ENCODE data around the gene HSD17B11.
"Not testable (repeated sequence)": the region's sequence is repeated elsewhere in the genome, so short reads cannot be mapped to it uniquely, and the experiment has no call there.

Gene HSD17B11

GRCh38 chr4:87315000-87315399 is 76.0 kb downstream of the HSD17B11 start:
- not testable (repeated sequence) for H3K27ac Mint-ChIP-seq; H3K4me3 Mint-ChIP-seq; H3K27me3 Mint-ChIP-seq; H3K4me1 Mint-ChIP-seq (ENCODE audit: low read depth); H3K9me3 Mint-ChIP-seq; H3K36me3 Mint-ChIP-seq (ENCODE audit: low read depth)

- H3K9me3 Mint-ChIP-seq = no peaks in the 10 kb centered on the region
- H3K27ac Mint-ChIP-seq = no peak overlapping the region
- H3K4me3 Mint-ChIP-seq = no peak overlapping the region
- no peaks in the 10 kb centered on the region for H3K27me3 Mint-ChIP-seq
- no peaks in the 10 kb centered on the region for H3K36me3 Mint-ChIP-seq (ENCODE audit: low read depth)
- H3K4me1 Mint-ChIP-seq (ENCODE audit: low read depth) = no peaks in the 10 kb centered on the region
These were observed 77.2 kb downstream of the HSD17B11 start for GRCh38 chr4:87313756-87314155.

GRCh38 chr4:87311684-87312083 is 79.3 kb downstream of the HSD17B11 start:
- Mint-ChIP-seq H3K27ac (no peak overlapping the region), H3K9me3 (no peaks in the 10 kb centered on the region), H3K4me1 (ENCODE audit: low read depth) (no peaks in the 10 kb centered on the region), H3K4me3 (no peak overlapping the region), H3K36me3 (ENCODE audit: low read depth) (no peaks in the 10 kb centered on the region), H3K27me3 (no peaks in the 10 kb centered on the region)

GRCh38 chr4:87310691-87311335 is 80.2 kb downstream of the HSD17B11 start:
- Mint-ChIP-seq H3K4me1 (ENCODE audit: low read depth) (no peaks in the 10 kb centered on the region), H3K36me3 (ENCODE audit: low read depth) (no peaks in the 10 kb centered on the region), H3K4me3 (no peak overlapping the region), H3K27me3 (no peaks in the 10 kb centered on the region), H3K27ac (no peak overlapping the region), H3K9me3 (no peaks in the 10 kb centered on the region)

GRCh38 chr4:87309625-87310024 is 81.4 kb downstream of the HSD17B11 start:
- H3K9me3 Mint-ChIP-seq = no peaks in the 10 kb centered on the region
- H3K4me3 Mint-ChIP-seq = no peak overlapping the region
- no peaks in the 10 kb centered on the region for H3K4me1 Mint-ChIP-seq (ENCODE audit: low read depth)
- no peaks in the 10 kb centered on the region for H3K36me3 Mint-ChIP-seq (ENCODE audit: low read depth)
- H3K27me3 Mint-ChIP-seq = no peaks in the 10 kb centered on the region
- no peak overlapping the region for H3K27ac Mint-ChIP-seq

- no peak overlapping the region for H3K27ac Mint-ChIP-seq
- no peaks in the 10 kb centered on the region for H3K4me1 Mint-ChIP-seq (ENCODE audit: low read depth)
- H3K4me3 Mint-ChIP-seq = no peak overlapping the region
- H3K36me3 Mint-ChIP-seq (ENCODE audit: low read depth) = no peaks in the 10 kb centered on the region
- H3K27me3 Mint-ChIP-seq = no peaks in the 10 kb centered on the region
- no peaks in the 10 kb centered on the region for H3K9me3 Mint-ChIP-seq
These were observed 84.9 kb downstream of the HSD17B11 start for GRCh38 chr4:87306056-87306455.

- Mint-ChIP-seq H3K27me3 (no peaks in the 10 kb centered on the region), H3K4me1 (ENCODE audit: low read depth) (no peaks in the 10 kb centered on the region), H3K36me3 (ENCODE audit: low read depth) (no peaks in the 10 kb centered on the region), H3K9me3 (no peaks in the 10 kb centered on the region), H3K4me3 (no peak overlapping the region), H3K27ac (no peak overlapping the region)
These were observed 85.4 kb downstream of the HSD17B11 start for GRCh38 chr4:87305562-87305961.

GRCh38 chr4:87304745-87305432 is 86.1 kb downstream of the HSD17B11 start:
- H3K27ac Mint-ChIP-seq = no peak overlapping the region
- H3K36me3 Mint-ChIP-seq (ENCODE audit: low read depth) = no peaks in the 10 kb centered on the region
- no peaks in the 10 kb centered on the region for H3K27me3 Mint-ChIP-seq
- H3K9me3 Mint-ChIP-seq = no peaks in the 10 kb centered on the region
- H3K4me3 Mint-ChIP-seq = no peak overlapping the region
- H3K4me1 Mint-ChIP-seq (ENCODE audit: low read depth) = no peaks in the 10 kb centered on the region

- no peaks in the 10 kb centered on the region for H3K36me3 Mint-ChIP-seq (ENCODE audit: low read depth)
These were observed 91.1 kb downstream of the HSD17B11 start for GRCh38 chr4:87299898-87300297.

GRCh38 chr4:87298362-87298761 is 92.6 kb downstream of the HSD17B11 start:
- Mint-ChIP-seq H3K4me3 (no peak overlapping the region), H3K27me3 (peaks cover 3% of the 10 kb centered on the region), H3K27ac (no peak overlapping the region), H3K4me1 (ENCODE audit: low read depth) (no peaks in the 10 kb centered on the region), H3K9me3 (peaks cover 19% of the 10 kb centered on the region), H3K36me3 (ENCODE audit: low read depth) (no peaks in the 10 kb centered on the region)

More at GRCh38 chr4:87299898-87300297, 91.1 kb downstream of the HSD17B11 start:
- no peaks in the 10 kb centered on the region for H3K4me1 Mint-ChIP-seq (ENCODE audit: low read depth)
- H3K27ac Mint-ChIP-seq = no peak overlapping the region
- H3K4me3 Mint-ChIP-seq = no peak overlapping the region
- peaks cover 6% of the 10 kb centered on the region for H3K9me3 Mint-ChIP-seq
- peaks cover 3% of the 10 kb centered on the region for H3K27me3 Mint-ChIP-seq

GRCh38 chr4:87294911-87295310 is 96.1 kb downstream of the HSD17B11 start:
- not testable (repeated sequence) for H3K27me3 Mint-ChIP-seq; H3K4me3 Mint-ChIP-seq; H3K27ac Mint-ChIP-seq; H3K4me1 Mint-ChIP-seq (ENCODE audit: low read depth); H3K36me3 Mint-ChIP-seq (ENCODE audit: low read depth)
- peaks cover 20% of the 10 kb centered on the region for H3K9me3 Mint-ChIP-seq

- peaks cover 20% of the 10 kb centered on the region for H3K9me3 Mint-ChIP-seq
- not testable (repeated sequence) for H3K27me3 Mint-ChIP-seq; H3K4me3 Mint-ChIP-seq; H3K36me3 Mint-ChIP-seq (ENCODE audit: low read depth); H3K4me1 Mint-ChIP-seq (ENCODE audit: low read depth); H3K27ac Mint-ChIP-seq
These were observed 97.1 kb downstream of the HSD17B11 start for GRCh38 chr4:87293889-87294288.

GRCh38 chr4:87286970-87287369 is 104.0 kb downstream of the HSD17B11 start:
- H3K4me1 Mint-ChIP-seq (ENCODE audit: low read depth) = no peaks in the 10 kb centered on the region
- no peak overlapping the region for H3K4me3 Mint-ChIP-seq
- peaks cover 4% of the 10 kb centered on the region for H3K36me3 Mint-ChIP-seq (ENCODE audit: low read depth)
- no peak overlapping the region for H3K27ac Mint-ChIP-seq
- H3K9me3 Mint-ChIP-seq = peaks cover 32% of the 10 kb centered on the region
- H3K27me3 Mint-ChIP-seq = peaks cover 8% of the 10 kb centered on the region
